GM12892 (cell line): ENCODE measurements around the gene ARHGEF11. TPM values are rescaled to one million over a fixed set of nuclear protein-coding genes. Genes with fewer than 3 reads are reported as not detected.

ENCODE experiments used
- DNase-seq: peaks from one replicate; pipeline ENCODE4 v3.0.0; 2011; ENCODE audit not compliant: insufficient read length
- FAIRE-seq: peaks from 2 replicates; lab custom pipeline; 2011; peaks lifted over from hg19 to GRCh38; lab: Jason Lieb, UNC
- POLR2A ChIP-seq: IDR thresholded peaks from 2 replicates; pipeline ENCODE4 v1.6.1; 2011; ENCODE audit warnings: low read depth, low read length, control low read depth
- POLR2AphosphoS5 ChIP-seq: IDR thresholded peaks from 2 replicates; pipeline ENCODE4 v1.6.1; 2011; ENCODE audit warnings: low read depth, low read length, control low read depth
- TAF1 ChIP-seq: IDR thresholded peaks from 2 replicates; pipeline ENCODE4 v1.6.1; 2011; ENCODE audit warnings: low read depth, mild to moderate bottlenecking, control low read depth, low read length, borderline replicate concordance
- polyA plus RNA-seq: library from polyadenylated mRNA; unstranded; fragments of >200 nt; gene quantifications from one replicate; pipeline ENCODE4 v1.2.1, GENCODE V29; 2012; ENCODE audit warnings: missing spikeins, inconsistent platforms; ENCODE audit not compliant: missing spikeins

Gene ARHGEF11
- 2.8 TPM for polyA plus RNA-seq

- FAIRE-seq (peak; percentile 76), DNase-seq (peak; percentile 47)
- no peak for TF ChIP-seq POLR2A
- no peak for TF ChIP-seq POLR2AphosphoS5
- no peak for TF ChIP-seq TAF1
Observed at GRCh38 chr1:157045250-157046218, at the start of gene ARHGEF11. Gene ARHGEF11, minus strand, starts transcription at chr1:157045742. Its CDS starts 1,412 bp downstream, at chr1:157044330.

- FAIRE-seq, result no peak
Observed at GRCh38 chr1:157095091-157095490, 49.5 kb upstream of the ARHGEF11 start.

GRCh38 chr1:157092831-157093230, 47.3 kb upstream of the ARHGEF11 start:
- no peak for TF ChIP-seq POLR2AphosphoS5
- no peak for TF ChIP-seq TAF1
- TF ChIP-seq POLR2A, result no peak
- DNase-seq, result no peak
- FAIRE-seq, result no peak

More at GRCh38 chr1:157095091-157095490, 49.5 kb upstream of the ARHGEF11 start:
- DNase-seq, result no peak
- TF ChIP-seq POLR2A (no peak), POLR2AphosphoS5 (no peak), TAF1 (no peak)

GRCh38 chr1:157091668-157092273, 46.2 kb upstream of the ARHGEF11 start:
- DNase-seq, result no peak
- FAIRE-seq, result no peak
- no peak for TF ChIP-seq POLR2AphosphoS5
- no peak for TF ChIP-seq TAF1
- no peak for TF ChIP-seq POLR2A

GRCh38 chr1:157091186-157091585, 45.6 kb upstream of the ARHGEF11 start:
- FAIRE-seq, result no peak

GRCh38 chr1:157090771-157091170, 45.2 kb upstream of the ARHGEF11 start:
- TF ChIP-seq TAF1 (no peak), POLR2AphosphoS5 (no peak), POLR2A (no peak)
- no peak for DNase-seq
- no peak for FAIRE-seq

More at GRCh38 chr1:157091186-157091585, 45.6 kb upstream of the ARHGEF11 start:
- no peak for TF ChIP-seq POLR2AphosphoS5
- TF ChIP-seq POLR2A, result no peak
- TF ChIP-seq TAF1, result no peak
- DNase-seq, result no peak

GRCh38 chr1:157090196-157090647, 44.7 kb upstream of the ARHGEF11 start:
- DNase-seq (peak; percentile 72), FAIRE-seq (peak; percentile 92)
- TF ChIP-seq TAF1 (no peak), POLR2AphosphoS5 (no peak), POLR2A (no peak)

GRCh38 chr1:157089789-157090188, 44.2 kb upstream of the ARHGEF11 start:
- no peak for TF ChIP-seq TAF1
- no peak for TF ChIP-seq POLR2AphosphoS5
- no peak for TF ChIP-seq POLR2A
- no peak for FAIRE-seq

GRCh38 chr1:157088607-157089006, 43.1 kb upstream of the ARHGEF11 start:
- no peak for TF ChIP-seq POLR2A
- TF ChIP-seq TAF1, result no peak
- no peak for TF ChIP-seq POLR2AphosphoS5
- no peak for FAIRE-seq
- DNase-seq, result no peak

More at GRCh38 chr1:157089789-157090188, 44.2 kb upstream of the ARHGEF11 start:
- DNase-seq, result no peak

- FAIRE-seq (no peak), DNase-seq (no peak)
- no peak for TF ChIP-seq POLR2A
- TF ChIP-seq TAF1, result no peak
- no peak for TF ChIP-seq POLR2AphosphoS5
Observed at GRCh38 chr1:157087030-157087429, 41.5 kb upstream of the ARHGEF11 start.

- DNase-seq (no peak), FAIRE-seq (no peak)
- no peak for TF ChIP-seq POLR2A
- TF ChIP-seq TAF1, result no peak
- TF ChIP-seq POLR2AphosphoS5, result no peak
Observed at GRCh38 chr1:157086299-157086698, 40.8 kb upstream of the ARHGEF11 start.
